ENCODE measurements around the gene DISC1. TPM values are rescaled to one million over a fixed set of nuclear protein-coding genes. Genes with fewer than 3 reads are reported as not detected.

Gene DISC1
- total RNA-seq, 1 donor from 2014 or later = 10.5 TPM

- intact Hi-C loops (cut with micrococcal nuclease) = no loop called here
Observed at GRCh38 chr1:232019026-232019340, 392.4 kb downstream of the DISC1 start.

GRCh38 chr1:232020352-232020751, 393.8 kb downstream of the DISC1 start:
- intact Hi-C loops (cut with micrococcal nuclease) = no loop called here

GRCh38 chr1:232029315-232029714, 402.7 kb downstream of the DISC1 start:
- intact Hi-C loops (cut with micrococcal nuclease) = no loop called here

GRCh38 chr1:232031156-232031555, 404.6 kb downstream of the DISC1 start:
- intact Hi-C loops (cut with micrococcal nuclease) = no loop called here

- intact Hi-C loops (cut with micrococcal nuclease) = no loop called here
Observed at GRCh38 chr1:232033285-232033684, 406.7 kb downstream of the DISC1 start.

- intact Hi-C loops (cut with micrococcal nuclease) = no loop called here
Observed at GRCh38 chr1:232034556-232034955, 408.0 kb downstream of the DISC1 start.

GRCh38 chr1:232036181-232036933, 409.8 kb downstream of the DISC1 start:
- intact Hi-C loops (cut with micrococcal nuclease) = no loop called here

- intact Hi-C loops (cut with micrococcal nuclease) = no loop called here
Observed at GRCh38 chr1:232037774-232038388, 411.3 kb downstream of the DISC1 start.

GRCh38 chr1:232038706-232039677, 412.4 kb downstream of the DISC1 start:
- intact Hi-C loops (cut with micrococcal nuclease) = no loop called here

- intact Hi-C loops (cut with micrococcal nuclease) = no loop called here
Observed at GRCh38 chr1:232040260-232040659, 413.7 kb downstream of the DISC1 start.

GRCh38 chr1:232044728-232045127, 418.1 kb downstream of the DISC1 start:
- intact Hi-C loops (cut with micrococcal nuclease) = no loop called here

GRCh38 chr1:232045139-232045994, 418.8 kb downstream of the DISC1 start:
- intact Hi-C loops (cut with micrococcal nuclease) = no loop called here

GRCh38 chr1:232046451-232047306, 420.1 kb downstream of the DISC1 start:
- intact Hi-C loops (cut with micrococcal nuclease) = no loop called here

GRCh38 chr1:232047473-232047872, 420.9 kb downstream of the DISC1 start:
- intact Hi-C loops (cut with micrococcal nuclease) = no loop called here

GRCh38 chr1:232048481-232048880, 421.9 kb downstream of the DISC1 start:
- intact Hi-C loops (cut with micrococcal nuclease) = no loop called here

- intact Hi-C loops (cut with micrococcal nuclease) = no loop called here
Observed at GRCh38 chr1:232049335-232049734, 422.7 kb downstream of the DISC1 start.

- intact Hi-C loops (cut with micrococcal nuclease) = no loop called here
Observed at GRCh38 chr1:232057217-232057895, 430.8 kb downstream of the DISC1 start.

- intact Hi-C loops (cut with micrococcal nuclease) = no loop called here
Observed at GRCh38 chr1:232057896-232058274, 431.3 kb downstream of the DISC1 start.

GRCh38 chr1:232059726-232060374, 433.3 kb downstream of the DISC1 start:
- intact Hi-C loops (cut with micrococcal nuclease) = no loop called here

All from T-helper 2 cell treated with Interferon-gamma antibody and Interleukin-4, amounts not matched to agents 100 ng/mL and 5 ng/mL, for 36 hours (primary cell).